HEK293 (cell line): ENCODE results near the gene S100A8.
A peak's percentile ranks its signal among the peaks of the same experiment; 100 is the strongest.

Experiments used
- CTCF ChIA-PET: fragments of 350-600 bp; formaldehyde crosslinking; extraction: SDS; loops from one replicate; lab custom pipeline; 2021; ENCODE audit warnings: antibody characterized with exemption; lab: Yijun Ruan, JAX
- POLR2A ChIA-PET: fragments of 300-600 bp; formaldehyde crosslinking; extraction: SDS; loops from one replicate; lab custom pipeline; 2020; ENCODE audit warnings: antibody characterized with exemption, inconsistent platforms; lab: Yijun Ruan, JAX
- H3K27ac ChIP-seq: fragments of 200-500 bp; sonication (Bioruptor generic); 2 replicates; pipeline ENCODE4 v1.5.1; 2014; ENCODE audit warnings: low read depth, low read length, control low read depth, inconsistent platforms; ENCODE audit errors: extremely low read depth
- H3K36me3 ChIP-seq, 2 experiments: fragments of 200-500 bp in 1 of 2; sonication (Bioruptor generic) in 1 of 2; 1 replicate in 1 of 2; 2 replicates in 1 of 2; pipeline ENCODE4 v1.5.1; 2014 to 2017; ENCODE audit warnings: inconsistent platforms in 2 of 2, low read length in 2 of 2; ENCODE audit not compliant: control insufficient read depth in 2 of 2, insufficient read depth in 1 of 2
- H3K4me1 ChIP-seq: fragments of 200-500 bp; sonication (Bioruptor generic); 2 replicates; pipeline ENCODE4 v1.5.1; 2014; ENCODE audit warnings: mild to moderate bottlenecking, low read length, inconsistent platforms; ENCODE audit not compliant: control insufficient read depth, insufficient read depth
- H3K4me3 ChIP-seq: 2 replicates; pipeline ENCODE4 v1.5.1; 2011; ENCODE audit warnings: low read depth, mild to moderate bottlenecking, control low read depth, low read length, moderate library complexity
- H3K9me3 ChIP-seq: fragments of 200-500 bp; sonication (Bioruptor generic); 2 replicates; pipeline ENCODE4 v1.5.1; 2014; ENCODE audit warnings: low read depth, low read length, inconsistent platforms; ENCODE audit not compliant: control insufficient read depth, insufficient read depth
- GLIS1 ChIP-seq: fragments of 450-650 bp; formaldehyde crosslinking; IDR thresholded peaks from 2 replicates; pipeline ENCODE4 v1.5.1; 2016; ENCODE audit warnings: missing biosample characterization, missing genetic modification characterization
- SP3 ChIP-seq: fragments of 450-650 bp; formaldehyde crosslinking; IDR thresholded peaks from 2 replicates; pipeline ENCODE4 v1.5.1; 2016; ENCODE audit warnings: missing biosample characterization, missing genetic modification characterization
- TCF7L2 ChIP-seq: IDR thresholded peaks from 2 replicates; pipeline ENCODE4 v1.6.1; 2011; ENCODE audit warnings: low read depth, mild to moderate bottlenecking, inconsistent platforms, low read length, moderate library complexity, borderline replicate concordance
- ZBTB17 ChIP-seq: fragments of 450-650 bp; formaldehyde crosslinking; IDR thresholded peaks from 2 replicates; pipeline ENCODE4 v1.5.1; 2016; ENCODE audit warnings: missing biosample characterization, missing genetic modification characterization
- ZNF16 ChIP-seq: fragments of 450-650 bp; formaldehyde crosslinking; IDR thresholded peaks from 2 replicates; pipeline ENCODE4 v1.5.1; 2016; ENCODE audit warnings: low read depth, missing biosample characterization, missing genetic modification characterization
- ZNF239 ChIP-seq: fragments of 450-650 bp; formaldehyde crosslinking; IDR thresholded peaks from 2 replicates; pipeline ENCODE4 v1.5.1; 2016; ENCODE audit warnings: missing biosample characterization, missing genetic modification characterization
- ZNF248 ChIP-seq: fragments of 450-650 bp; formaldehyde crosslinking; IDR thresholded peaks from 2 replicates; pipeline ENCODE4 v1.5.1; 2017; ENCODE audit warnings: missing biosample characterization, missing genetic modification characterization
- ZNF341 ChIP-seq: fragments of 450-650 bp; formaldehyde crosslinking; IDR thresholded peaks from 2 replicates; pipeline ENCODE4; 2016; ENCODE audit warnings: low read depth, missing biosample characterization, missing genetic modification characterization
- ZNF37A ChIP-seq: fragments of 450-650 bp; IDR thresholded peaks from 2 replicates; pipeline ENCODE4 v1.5.1; 2018; ENCODE audit warnings: missing biosample characterization, missing genetic modification characterization
- ZNF423 ChIP-seq: fragments of 450-650 bp; formaldehyde crosslinking; IDR thresholded peaks from 2 replicates; pipeline ENCODE4 v1.5.1; 2016; ENCODE audit warnings: missing biosample characterization, missing genetic modification characterization
- ZNF510 ChIP-seq: fragments of 450-650 bp; formaldehyde crosslinking; IDR thresholded peaks from 2 replicates; pipeline ENCODE4 v1.5.1; 2018; ENCODE audit warnings: mild to moderate bottlenecking, missing genetic modification characterization, missing biosample characterization; ENCODE audit not compliant: insufficient replicate concordance
- ZNF529 ChIP-seq: fragments of 450-650 bp; formaldehyde crosslinking; IDR thresholded peaks from 2 replicates; pipeline ENCODE4 v1.5.1; 2017; ENCODE audit warnings: missing genetic modification characterization, missing biosample characterization; ENCODE audit not compliant: insufficient replicate concordance
- ZNF548 ChIP-seq: fragments of 450-650 bp; formaldehyde crosslinking; IDR thresholded peaks from 2 replicates; pipeline ENCODE4 v1.5.1; 2016; ENCODE audit warnings: missing biosample characterization, missing genetic modification characterization
- ZNF560 ChIP-seq: fragments of 450-650 bp; formaldehyde crosslinking; IDR thresholded peaks from 2 replicates; pipeline ENCODE4 v1.5.1; 2017; ENCODE audit warnings: missing biosample characterization, missing genetic modification characterization, borderline replicate concordance
- ZNF596 ChIP-seq: fragments of 450-650 bp; IDR thresholded peaks from 2 replicates; pipeline ENCODE4 v1.5.0; 2018; ENCODE audit warnings: missing biosample characterization, mild to moderate bottlenecking, missing genetic modification characterization, moderate library complexity
- ZNF600 ChIP-seq: fragments of 450-650 bp; formaldehyde crosslinking; IDR thresholded peaks from 2 replicates; pipeline ENCODE4 v1.5.1; 2016; ENCODE audit warnings: missing biosample characterization, missing genetic modification characterization
- ZNF626 ChIP-seq: fragments of 450-650 bp; sonication (Bioruptor Pico); formaldehyde crosslinking; IDR thresholded peaks from 2 replicates; pipeline ENCODE4 v1.5.1; 2018; ENCODE audit warnings: missing biosample characterization, missing genetic modification characterization, inconsistent platforms
- ZNF654 ChIP-seq: fragments of 450-650 bp; formaldehyde crosslinking; IDR thresholded peaks from 2 replicates; pipeline ENCODE4 v1.5.1; 2016; ENCODE audit warnings: low read depth, missing biosample characterization, missing genetic modification characterization
- ZNF830 ChIP-seq: fragments of 450-650 bp; IDR thresholded peaks from 2 replicates; pipeline ENCODE4 v1.5.0; 2018; ENCODE audit warnings: missing biosample characterization, missing genetic modification characterization, low read depth, mild to moderate bottlenecking, moderate library complexity
- ZSCAN30 ChIP-seq: fragments of 450-650 bp; IDR thresholded peaks from 2 replicates; pipeline ENCODE4 v1.5.1; 2018; ENCODE audit warnings: missing biosample characterization, mild to moderate bottlenecking, missing genetic modification characterization, moderate library complexity
- TF ChIP-seq, protein P1 (sequence below): fragments of 450-650 bp; formaldehyde crosslinking; IDR thresholded peaks from 2 replicates; pipeline ENCODE4 v1.5.1; 2017; ENCODE audit warnings: missing biosample characterization, missing genetic modification characterization
- TF ChIP-seq, protein P2 (sequence below): fragments of 450-650 bp; formaldehyde crosslinking; IDR thresholded peaks from 2 replicates; pipeline ENCODE4 v1.5.1; 2016; ENCODE audit warnings: missing biosample characterization, missing genetic modification characterization
- TF ChIP-seq, protein P3 (sequence below): fragments of 450-650 bp; formaldehyde crosslinking; IDR thresholded peaks from 2 replicates; pipeline ENCODE4; 2016; ENCODE audit warnings: missing biosample characterization, missing genetic modification characterization
- TF ChIP-seq, protein P4 (sequence below): fragments of 450-650 bp; formaldehyde crosslinking; IDR thresholded peaks from 2 replicates; pipeline ENCODE4 v1.5.1; 2016; ENCODE audit warnings: missing biosample characterization, missing genetic modification characterization

The S100A8 gene

DNA sequence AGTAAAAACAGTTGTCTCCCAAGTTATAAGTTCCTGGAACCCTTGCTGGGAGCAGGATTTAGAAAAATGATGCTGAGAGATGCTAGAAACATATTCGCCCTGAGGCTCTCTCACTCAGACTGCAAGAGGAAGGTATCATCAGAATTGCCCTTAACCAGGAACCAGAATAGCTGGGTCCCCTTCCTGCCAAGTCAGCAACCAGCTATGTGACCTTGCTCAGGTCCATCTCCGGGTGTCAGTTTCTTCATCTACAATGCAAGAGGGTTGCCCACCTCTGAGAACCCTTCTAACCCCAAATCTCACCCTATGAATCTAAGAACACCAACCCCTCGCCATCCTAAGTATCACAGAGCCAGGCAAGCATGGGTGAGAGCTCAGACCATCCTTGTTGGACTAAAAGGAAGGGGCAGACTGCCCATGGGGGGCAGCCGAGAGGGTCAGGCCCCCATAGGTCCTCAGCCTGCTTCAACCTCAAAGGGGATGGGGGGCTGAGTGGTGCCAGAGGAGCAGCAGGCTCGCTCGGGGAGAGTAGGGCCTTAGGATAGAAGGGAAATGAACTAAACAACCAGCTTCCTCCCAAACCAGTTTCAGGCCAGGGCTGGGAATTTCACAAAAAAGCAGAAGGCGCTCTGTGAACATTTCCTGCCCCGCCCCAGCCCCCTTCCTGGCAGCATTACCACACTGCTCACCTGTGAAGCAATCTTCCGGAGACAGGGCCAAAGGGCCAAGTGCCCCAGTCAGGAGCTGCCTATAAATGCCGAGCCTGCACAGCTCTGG lies 33.6 kb downstream of the S100A8 start (continued):
- TF ChIP-seq, protein P1, sequence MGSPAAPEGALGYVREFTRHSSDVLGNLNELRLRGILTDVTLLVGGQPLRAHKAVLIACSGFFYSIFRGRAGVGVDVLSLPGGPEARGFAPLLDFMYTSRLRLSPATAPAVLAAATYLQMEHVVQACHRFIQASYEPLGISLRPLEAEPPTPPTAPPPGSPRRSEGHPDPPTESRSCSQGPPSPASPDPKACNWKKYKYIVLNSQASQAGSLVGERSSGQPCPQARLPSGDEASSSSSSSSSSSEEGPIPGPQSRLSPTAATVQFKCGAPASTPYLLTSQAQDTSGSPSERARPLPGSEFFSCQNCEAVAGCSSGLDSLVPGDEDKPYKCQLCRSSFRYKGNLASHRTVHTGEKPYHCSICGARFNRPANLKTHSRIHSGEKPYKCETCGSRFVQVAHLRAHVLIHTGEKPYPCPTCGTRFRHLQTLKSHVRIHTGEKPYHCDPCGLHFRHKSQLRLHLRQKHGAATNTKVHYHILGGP (tag by site-specific recombination), result no peak
- TF ChIP-seq ZNF37A (tag by site-specific recombination), result no peak
- TF ChIP-seq, all 188 proteins: peak for 0

DNA sequence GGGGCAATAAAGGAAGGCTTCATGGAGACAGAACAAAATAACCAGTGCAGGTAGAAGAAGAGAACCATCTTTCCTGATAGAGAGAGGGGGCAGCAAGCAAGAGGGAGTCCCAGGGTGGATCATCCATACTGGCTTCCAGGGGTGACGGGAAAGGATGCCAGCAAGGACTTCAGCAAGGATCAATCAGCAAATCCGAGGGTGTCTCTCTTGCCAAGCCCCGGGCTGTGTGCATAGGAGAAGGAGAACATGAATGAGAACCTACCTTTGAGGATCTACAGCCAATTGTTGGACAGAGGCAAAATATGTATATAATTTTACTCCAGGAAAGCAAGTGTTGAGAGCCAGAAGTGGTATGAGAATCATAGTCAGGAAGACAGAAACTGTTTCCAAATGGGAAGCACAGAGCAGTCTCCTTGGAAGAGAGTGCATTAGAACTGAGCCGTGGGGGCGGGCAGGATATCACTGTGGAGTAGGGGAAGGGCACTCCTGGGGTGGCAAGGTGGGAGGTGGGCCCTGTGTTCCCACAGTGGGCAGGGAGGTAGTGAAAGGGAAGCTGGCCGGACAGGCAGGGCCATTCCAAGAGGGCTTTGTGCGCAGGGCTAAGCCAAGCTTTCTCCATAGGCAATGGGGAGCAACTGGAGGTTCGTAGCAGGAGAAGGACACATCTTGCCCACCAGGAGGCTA lies 34.3 kb downstream of the S100A8 start:
- CTCF ChIA-PET, result interaction anchor here (0.7 to 11.6 kb wide), 7 partner anchors 43 to 612 kb away, joined by 3 to 259 read pairs (median 4); no protein-coding TSS in a partner anchor
- TF ChIP-seq ZNF248 (tag by site-specific recombination) (no peak), GLIS1 (tag by site-specific recombination) (no peak)
- TF ChIP-seq, all 188 proteins: peak for 0
- H3K36me3 ChIP-seq, result no peaks in the 10 kb centered on the region
- no peaks in the 10 kb centered on the region for H3K4me1 ChIP-seq
- no peak overlapping the region for H3K27ac ChIP-seq
- no peaks in the 10 kb centered on the region for H3K9me3 ChIP-seq
- POLR2A ChIA-PET, result no interaction called here
- H3K4me3 ChIP-seq, result no peak overlapping the region

DNA sequence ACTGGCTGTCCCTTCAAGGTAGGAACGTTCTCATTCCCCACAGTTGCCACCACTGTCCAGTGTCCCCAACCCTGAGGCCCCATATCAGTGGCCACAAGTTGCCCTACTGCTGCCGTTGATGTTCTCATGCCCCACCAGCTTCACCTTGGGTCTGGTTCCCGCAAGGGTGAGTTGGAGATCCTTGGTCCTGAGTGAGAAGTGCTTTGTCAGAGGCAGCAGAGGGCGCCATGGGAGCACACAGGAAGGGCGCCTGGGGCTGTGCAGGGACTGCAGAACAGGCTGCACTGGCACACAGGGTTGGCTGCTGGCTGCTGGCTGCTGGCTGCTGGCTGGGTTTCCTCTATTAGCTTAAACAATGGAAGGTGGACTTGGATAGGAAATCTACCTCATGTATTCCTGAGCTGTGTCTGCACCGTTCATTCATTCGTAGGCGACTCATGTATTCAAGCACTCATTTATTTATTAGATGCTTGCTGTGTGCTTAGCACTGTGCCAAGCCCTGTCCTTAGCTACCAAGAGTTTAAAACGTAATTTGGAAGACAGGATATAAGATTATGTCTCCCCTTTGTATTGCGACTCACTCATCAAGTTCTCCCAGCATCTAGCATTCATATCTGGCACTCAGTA lies 35.3 kb downstream of the S100A8 start:
- TF ChIP-seq ZNF560 (tag by site-specific recombination), result no peak
- no peak for TF ChIP-seq ZNF626
- TF ChIP-seq ZNF16 (tag by site-specific recombination), result no peak
- no peak for TF ChIP-seq ZNF239 (tag by site-specific recombination)
- no peak for TF ChIP-seq ZNF830
- TF ChIP-seq, protein P2, sequence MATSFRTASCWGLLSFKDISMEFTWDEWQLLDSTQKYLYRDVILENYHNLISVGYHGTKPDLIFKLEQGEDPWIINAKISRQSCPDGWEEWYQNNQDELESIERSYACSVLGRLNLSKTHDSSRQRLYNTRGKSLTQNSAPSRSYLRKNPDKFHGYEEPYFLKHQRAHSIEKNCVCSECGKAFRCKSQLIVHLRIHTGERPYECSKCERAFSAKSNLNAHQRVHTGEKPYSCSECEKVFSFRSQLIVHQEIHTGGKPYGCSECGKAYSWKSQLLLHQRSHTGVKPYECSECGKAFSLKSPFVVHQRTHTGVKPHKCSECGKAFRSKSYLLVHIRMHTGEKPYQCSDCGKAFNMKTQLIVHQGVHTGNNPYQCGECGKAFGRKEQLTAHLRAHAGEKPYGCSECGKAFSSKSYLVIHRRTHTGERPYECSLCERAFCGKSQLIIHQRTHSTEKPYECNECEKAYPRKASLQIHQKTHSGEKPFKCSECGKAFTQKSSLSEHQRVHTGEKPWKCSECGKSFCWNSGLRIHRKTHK (tag by site-specific recombination), result no peak
- TF ChIP-seq ZNF654 (tag by site-specific recombination), result peak; percentile 83
- peak; percentile 57 for TF ChIP-seq ZNF341 (tag by site-specific recombination)
- TF ChIP-seq ZSCAN30 (tag by site-specific recombination), result peak; percentile 100
- no peak for TF ChIP-seq ZNF423 (tag by site-specific recombination)
- TF ChIP-seq, protein P3, sequence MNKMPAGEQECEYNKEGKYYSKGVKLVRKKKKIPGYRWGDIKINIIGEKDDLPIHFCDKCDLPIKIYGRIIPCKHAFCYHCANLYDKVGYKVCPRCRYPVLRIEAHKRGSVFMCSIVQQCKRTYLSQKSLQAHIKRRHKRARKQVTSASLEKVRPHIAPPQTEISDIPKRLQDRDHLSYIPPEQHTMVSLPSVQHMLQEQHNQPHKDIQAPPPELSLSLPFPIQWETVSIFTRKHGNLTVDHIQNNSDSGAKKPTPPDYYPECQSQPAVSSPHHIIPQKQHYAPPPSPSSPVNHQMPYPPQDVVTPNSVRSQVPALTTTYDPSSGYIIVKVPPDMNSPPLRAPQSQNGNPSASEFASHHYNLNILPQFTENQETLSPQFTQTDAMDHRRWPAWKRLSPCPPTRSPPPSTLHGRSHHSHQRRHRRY (tag by site-specific recombination), result no peak
- no peak for TF ChIP-seq ZNF548
- no peak for TF ChIP-seq ZNF596
- 0 out of 2 replicates have a peak, but pooled peaks have one; percentile 30 for TF ChIP-seq ZNF600 (tag by site-specific recombination)
- no peak for TF ChIP-seq ZNF529 (tag by site-specific recombination)
- no peak for TF ChIP-seq ZNF510 (tag by site-specific recombination)
- TF ChIP-seq SP3 (tag by site-specific recombination), result no peak
- TF ChIP-seq ZBTB17 (tag by site-specific recombination), result peak; percentile 49
- no peak for TF ChIP-seq TCF7L2
- TF ChIP-seq, protein P4, sequence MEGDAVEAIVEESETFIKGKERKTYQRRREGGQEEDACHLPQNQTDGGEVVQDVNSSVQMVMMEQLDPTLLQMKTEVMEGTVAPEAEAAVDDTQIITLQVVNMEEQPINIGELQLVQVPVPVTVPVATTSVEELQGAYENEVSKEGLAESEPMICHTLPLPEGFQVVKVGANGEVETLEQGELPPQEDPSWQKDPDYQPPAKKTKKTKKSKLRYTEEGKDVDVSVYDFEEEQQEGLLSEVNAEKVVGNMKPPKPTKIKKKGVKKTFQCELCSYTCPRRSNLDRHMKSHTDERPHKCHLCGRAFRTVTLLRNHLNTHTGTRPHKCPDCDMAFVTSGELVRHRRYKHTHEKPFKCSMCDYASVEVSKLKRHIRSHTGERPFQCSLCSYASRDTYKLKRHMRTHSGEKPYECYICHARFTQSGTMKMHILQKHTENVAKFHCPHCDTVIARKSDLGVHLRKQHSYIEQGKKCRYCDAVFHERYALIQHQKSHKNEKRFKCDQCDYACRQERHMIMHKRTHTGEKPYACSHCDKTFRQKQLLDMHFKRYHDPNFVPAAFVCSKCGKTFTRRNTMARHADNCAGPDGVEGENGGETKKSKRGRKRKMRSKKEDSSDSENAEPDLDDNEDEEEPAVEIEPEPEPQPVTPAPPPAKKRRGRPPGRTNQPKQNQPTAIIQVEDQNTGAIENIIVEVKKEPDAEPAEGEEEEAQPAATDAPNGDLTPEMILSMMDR, result peak; percentile 53; the same call in 1 of the 2 replicates
- CTCF ChIA-PET, result interaction anchor here (0.6 to 11.6 kb wide), 26 partner anchors 12 to 1545 kb away, joined by 3 to 259 read pairs (median 4); no protein-coding TSS in a partner anchor
- no peaks in the 10 kb centered on the region for H3K9me3 ChIP-seq
- H3K36me3 ChIP-seq, result no peaks in the 10 kb centered on the region
- no peaks in the 10 kb centered on the region for H3K4me1 ChIP-seq
- H3K27ac ChIP-seq, result no peak overlapping the region
- POLR2A ChIA-PET, result no interaction called here
- H3K4me3 ChIP-seq, result no peak overlapping the region
